H9 (cell line): ENCODE data around the gene CDIPT. TPM values are rescaled to one million over a fixed set of nuclear protein-coding genes. Genes with fewer than 3 reads are reported as not detected.

ENCODE experiments used
- DNase-seq: peaks from one replicate; pipeline ENCODE4 v3.0.0-alpha.2; 2017
- H2AFZ ChIP-seq: one replicate; pipeline ENCODE4 v1.6.1; 2013; ENCODE audit warnings: mild to moderate bottlenecking, low read length, control low read depth, moderate library complexity
- H2AK5ac ChIP-seq: 2 replicates; pipeline ENCODE4 v1.6.1; 2013; ENCODE audit warnings: low read length, control low read depth, mixed read lengths; ENCODE audit not compliant: insufficient read length
- H2BK120ac ChIP-seq: one replicate; pipeline ENCODE4 v1.6.1; 2013; ENCODE audit warnings: low read depth, mild to moderate bottlenecking, low read length, control low read depth, inconsistent platforms; ENCODE audit not compliant: poor library complexity, severe bottlenecking
- H2BK12ac ChIP-seq: 2 replicates; pipeline ENCODE4 v1.6.1; 2013; ENCODE audit warnings: low read length, control low read depth, mixed read lengths, low read depth; ENCODE audit not compliant: insufficient read length
- H2BK15ac ChIP-seq: 2 replicates; pipeline ENCODE4 v1.6.1; 2013; ENCODE audit warnings: low read depth, low read length, control low read depth
- H2BK20ac ChIP-seq: one replicate; pipeline ENCODE4 v1.6.1; 2013; ENCODE audit warnings: low read depth, mild to moderate bottlenecking, low read length, control low read depth, inconsistent platforms; ENCODE audit not compliant: poor library complexity, severe bottlenecking
- H2BK5ac ChIP-seq: 2 replicates; pipeline ENCODE4 v1.6.1; 2013; ENCODE audit warnings: low read length, control low read depth, mixed read lengths; ENCODE audit not compliant: insufficient read length
- H3K14ac ChIP-seq: 2 replicates; pipeline ENCODE4 v1.6.1; 2013; ENCODE audit warnings: low read length, control low read depth; ENCODE audit not compliant: insufficient read depth
- H3K18ac ChIP-seq: 2 replicates; pipeline ENCODE4 v1.6.1; 2013; ENCODE audit warnings: low read depth, mild to moderate bottlenecking, mixed read lengths, low read length, control low read depth; ENCODE audit not compliant: insufficient read length
- H3K23ac ChIP-seq: 2 replicates; pipeline ENCODE4 v1.6.1; 2013; ENCODE audit warnings: low read length, control low read depth, mixed read lengths, low read depth; ENCODE audit not compliant: insufficient read length
- H3K23me2 ChIP-seq: 2 replicates; pipeline ENCODE4 v1.6.1; 2013; ENCODE audit warnings: low read depth, mild to moderate bottlenecking, mixed read lengths, low read length, control low read depth; ENCODE audit not compliant: insufficient read length, poor library complexity, severe bottlenecking
- H3K27ac ChIP-seq: 2 replicates; pipeline ENCODE4 v1.5.1; 2013; ENCODE audit warnings: low read length, control low read depth, mixed read lengths, low read depth; ENCODE audit not compliant: insufficient read length
- H3K27me3 ChIP-seq: 2 replicates; pipeline ENCODE4 v1.6.1; 2013; ENCODE audit warnings: low read length, control low read depth, inconsistent platforms; ENCODE audit not compliant: insufficient read depth
- H3K4ac ChIP-seq: 2 replicates; pipeline ENCODE4 v1.6.1; 2013; ENCODE audit warnings: low read depth, mild to moderate bottlenecking, control low read depth, inconsistent platforms, low read length, moderate library complexity
- H3K4me1 ChIP-seq: 2 replicates; pipeline ENCODE4 v1.6.1; 2013; ENCODE audit warnings: low read length, control low read depth, inconsistent platforms; ENCODE audit not compliant: insufficient read depth
- H3K4me2 ChIP-seq: 2 replicates; pipeline ENCODE4 v1.6.1; 2013; ENCODE audit warnings: low read length, control low read depth, mixed read lengths; ENCODE audit not compliant: insufficient read length, insufficient read depth
- H3K56ac ChIP-seq: 2 replicates; pipeline ENCODE4 v1.6.1; 2013; ENCODE audit warnings: low read depth, mild to moderate bottlenecking, mixed read lengths, low read length, control low read depth; ENCODE audit not compliant: insufficient read length
- H3K79me1 ChIP-seq: 2 replicates; pipeline ENCODE4 v1.6.1; 2013; ENCODE audit warnings: low read depth, mild to moderate bottlenecking, moderate library complexity, low read length, control low read depth, inconsistent platforms; ENCODE audit not compliant: insufficient read depth, poor library complexity, severe bottlenecking
- H3K79me2 ChIP-seq: 2 replicates; pipeline ENCODE4 v1.6.1; 2013; ENCODE audit warnings: low read length, control low read depth, inconsistent platforms; ENCODE audit not compliant: insufficient read depth
- H3K9ac ChIP-seq: 2 replicates; pipeline ENCODE4 v1.6.1; 2013; ENCODE audit warnings: low read length, control low read depth, mixed read lengths; ENCODE audit not compliant: insufficient read length; ENCODE audit errors: extremely low read depth
- H3K9me3 ChIP-seq: one replicate; pipeline ENCODE4 v1.6.1; 2013; ENCODE audit warnings: low read depth, low read length, inconsistent platforms; ENCODE audit not compliant: control insufficient read depth
- H3T11ph ChIP-seq: one replicate; pipeline ENCODE4 v1.6.1; 2013; ENCODE audit warnings: mild to moderate bottlenecking, low read length, control low read depth, inconsistent platforms
- H4K20me1 ChIP-seq: one replicate; pipeline ENCODE4 v1.6.1; 2013; ENCODE audit not compliant: control insufficient read depth, insufficient read length, insufficient read depth
- H4K5ac ChIP-seq: 2 replicates; pipeline ENCODE4 v1.6.1; 2013; ENCODE audit warnings: low read depth, mild to moderate bottlenecking, mixed read lengths, low read length, control low read depth; ENCODE audit not compliant: insufficient read length
- H4K8ac ChIP-seq: replicated peaks from 2 replicates; pipeline ENCODE4 v1.6.1; 2013; ENCODE audit warnings: low read length, control low read depth, mixed read lengths, low read depth; ENCODE audit not compliant: insufficient read length
- H4K91ac ChIP-seq: 2 replicates; pipeline ENCODE4 v1.6.1; 2013; ENCODE audit warnings: low read depth, mild to moderate bottlenecking, moderate library complexity, mixed read lengths, low read length, control low read depth; ENCODE audit not compliant: insufficient read length
- H3K27ac Mint-ChIP-seq, 3 experiments: 2 replicates in 2 of 3; 3 replicates in 1 of 3; pipeline ENCODE4 v1.8.0; 2020 to 2021; ENCODE audit warnings: mixed read lengths in 3 of 3, mild to moderate bottlenecking in 1 of 3, moderate library complexity in 1 of 3
- H3K27me3 Mint-ChIP-seq: 2 replicates; pipeline ENCODE4 v1.8.0; 2021; ENCODE audit warnings: low read depth, mild to moderate bottlenecking, moderate library complexity, mixed read lengths
- H3K36me3 Mint-ChIP-seq, 3 experiments: 2 replicates in 2 of 3; 3 replicates in 1 of 3; pipeline ENCODE4 v1.8.0; 2020 to 2021; ENCODE audit warnings: low read depth in 3 of 3, mixed read lengths in 3 of 3; ENCODE audit not compliant: insufficient read depth in 1 of 3
- H3K4me1 Mint-ChIP-seq, 2 experiments: 2 replicates each; pipeline ENCODE4 v1.8.0; 2020; ENCODE audit warnings: mixed read lengths in 2 of 2
- H3K4me3 Mint-ChIP-seq, 2 experiments: 2 replicates in 1 of 2; 3 replicates in 1 of 2; pipeline ENCODE4 v1.8.0; 2020 to 2021; ENCODE audit warnings: mild to moderate bottlenecking in 2 of 2, mixed read lengths in 2 of 2, moderate library complexity in 1 of 2
- H3K9me3 Mint-ChIP-seq, 2 experiments: 2 replicates in 1 of 2; 3 replicates in 1 of 2; pipeline ENCODE4 v1.8.0; 2020; ENCODE audit warnings: mild to moderate bottlenecking in 2 of 2, mixed read lengths in 2 of 2, moderate library complexity in 1 of 2
- CTCF ChIP-seq: fragments of 200-600 bp; sonication (generic); conservative IDR thresholded peaks from 3 replicates; pipeline ENCODE4 v1.8.0; 2021; ENCODE audit warnings: antibody characterized with exemption, mild to moderate bottlenecking
- WGBS: extraction: QIAGEN DNeasy Blood & Tissue Kit; methylation state at CpG from one replicate; pipeline ENCODE4 v1.1.7; 2013; ENCODE audit warnings: missing lambda C conversion rate, low lambda C conversion rate, mixed read lengths; ENCODE audit not compliant: insufficient read length; ENCODE audit errors: extremely low coverage; 5-methylcytosine and 5-hydroxymethylcytosine counted together
- total RNA-seq: library from RNA; stranded (reverse); gene quantifications from 2 replicates; pipeline ENCODE4 v1.2.1, GENCODE V29; 2021

CDIPT gene
- total RNA-seq, 1 experiment from 2014 or later, result 70.6 TPM

- peak within 1 kb of the TSS; percentile 96 to 99 (median 97) for H3K27ac Mint-ChIP-seq
- no CpG with 5 or more reads among the region's 69 CpGs for WGBS
- TF ChIP-seq CTCF, result no peak
- peak within 1 kb of the TSS; percentile 80 to 96 for H3K4me3 Mint-ChIP-seq
- H3K79me2 ChIP-seq, result peaks cover 2% of the 10 kb centered on the region; the same call in 1 of the 2 replicates
- no peaks in the 10 kb centered on the region; the same call in 1 of the 2 replicates for H3K27me3 Mint-ChIP-seq
- H2BK5ac ChIP-seq, result no peak within 1 kb of the TSS
- H3K18ac ChIP-seq, result peak within 1 kb of the TSS; percentile 36
- H4K20me1 ChIP-seq, result no peaks in the 10 kb centered on the region
- H3K36me3 Mint-ChIP-seq, result peaks cover 13 to 32% (median 15%) of the 10 kb centered on the region in 3 experiments
- no peak within 1 kb of the TSS for H2BK20ac ChIP-seq
- no peak within 1 kb of the TSS for H4K91ac ChIP-seq
- H3K4ac ChIP-seq, result no peak within 1 kb of the TSS
- peak within 1 kb of the TSS; percentile 47 for H3K9ac ChIP-seq
- peaks cover 51% of the 10 kb centered on the region for H3K23me2 ChIP-seq
- H3K4me2 ChIP-seq, result peak within 1 kb of the TSS; percentile 78
- no peak within 1 kb of the TSS for H4K5ac ChIP-seq
- H3T11ph ChIP-seq, result no peak within 1 kb of the TSS
- no peak within 1 kb of the TSS for H3K27ac ChIP-seq
- no peak within 1 kb of the TSS for H4K8ac ChIP-seq
- H2AFZ ChIP-seq, result no peak within 1 kb of the TSS
- H3K4me1 ChIP-seq, result peaks cover 6% of the 10 kb centered on the region; the same call in 1 of the 2 replicates
- peak; percentile 70 for DNase-seq
- peaks cover 49 to 65% of the 10 kb centered on the region in 2 experiments for H3K4me1 Mint-ChIP-seq
- no peaks in the 10 kb centered on the region; a peak in 2 of 5 replicates for H3K9me3 Mint-ChIP-seq
- no peak within 1 kb of the TSS for H2BK12ac ChIP-seq
- no peak within 1 kb of the TSS for H3K23ac ChIP-seq
- no peak within 1 kb of the TSS for H3K56ac ChIP-seq
- H3K79me1 ChIP-seq, result no peaks in the 10 kb centered on the region
- H2AK5ac ChIP-seq, result no peak within 1 kb of the TSS
- no peaks in the 10 kb centered on the region for H3K27me3 ChIP-seq
- peak within 1 kb of the TSS; percentile 64 for H3K14ac ChIP-seq
- no peaks in the 10 kb centered on the region for H3K9me3 ChIP-seq
- no peak within 1 kb of the TSS for H2BK120ac ChIP-seq
- H2BK15ac ChIP-seq, result no peak within 1 kb of the TSS
Measured at GRCh38 chr16:29811896-29812665, 50.9 kb downstream of the CDIPT start, which contains the start of gene PRRT2. PRRT2 (plus strand) TSS chr16:29812193; CDS start chr16:29813055, 862 bp downstream.
